ENCODE data around the gene RAD51B.

Gene RAD51B

GRCh38 chr14:68619790-68620574 lies 800.4 kb downstream of the RAD51B start:
- Histone ChIP-seq H3K4me3 (replicated peaks; ENCODE audit: insufficient read depth, low read length) (no peak overlapping the region), H3K27me3 (ENCODE audit: insufficient read depth, poor library complexity, severe bottlenecking) (no peaks in the 10 kb centered on the region), H3K27ac (replicated peaks) (no peak overlapping the region)
- DNase-seq (ENCODE audit: low read depth in 1 of 2, low spot score in 1 of 2): no peak
- no peak for TF ChIP-seq CTCF (IDR thresholded peaks at IDR 0.05; ENCODE audit: insufficient read depth, low read length)
- TF ChIP-seq GABPA (IDR thresholded peaks at IDR 0.05; ENCODE audit: low read depth): no peak
- no peak for TF ChIP-seq POLR2AphosphoS5 (IDR thresholded peaks at IDR 0.05; ENCODE audit: low read depth)
- no peak for TF ChIP-seq REST (IDR thresholded peaks at IDR 0.05; ENCODE audit: insufficient replicate concordance, low read depth)
- TF ChIP-seq SPI1 (IDR thresholded peaks at IDR 0.05; ENCODE audit: borderline replicate concordance, low read depth): no peak

GRCh38 chr14:68621400-68622365 lies 802.1 kb downstream of the RAD51B start:
- Histone ChIP-seq H3K4me3 (replicated peaks; ENCODE audit: insufficient read depth, low read length) (no peak overlapping the region), H3K27me3 (ENCODE audit: insufficient read depth, poor library complexity, severe bottlenecking) (no peaks in the 10 kb centered on the region), H3K27ac (replicated peaks) (no peak overlapping the region)
- DNase-seq (ENCODE audit: low read depth in 1 of 2, low spot score in 1 of 2): no peak
- TF ChIP-seq REST (IDR thresholded peaks at IDR 0.05; ENCODE audit: insufficient replicate concordance, low read depth): no peak
- TF ChIP-seq POLR2AphosphoS5 (IDR thresholded peaks at IDR 0.05; ENCODE audit: low read depth): no peak
- no peak for TF ChIP-seq SPI1 (IDR thresholded peaks at IDR 0.05; ENCODE audit: borderline replicate concordance, low read depth)
- TF ChIP-seq GABPA (IDR thresholded peaks at IDR 0.05; ENCODE audit: low read depth): no peak
- TF ChIP-seq CTCF (IDR thresholded peaks at IDR 0.05; ENCODE audit: insufficient read depth, low read length): no peak

GRCh38 chr14:68622856-68623255 lies 803.3 kb downstream of the RAD51B start:
- Histone ChIP-seq H3K27ac (replicated peaks) (no peak overlapping the region), H3K27me3 (ENCODE audit: insufficient read depth, poor library complexity, severe bottlenecking) (no peaks in the 10 kb centered on the region), H3K4me3 (replicated peaks; ENCODE audit: insufficient read depth, low read length) (no peak overlapping the region)
- TF ChIP-seq REST (IDR thresholded peaks at IDR 0.05; ENCODE audit: insufficient replicate concordance, low read depth): no peak
- no peak for TF ChIP-seq GABPA (IDR thresholded peaks at IDR 0.05; ENCODE audit: low read depth)
- no peak for TF ChIP-seq CTCF (IDR thresholded peaks at IDR 0.05; ENCODE audit: insufficient read depth, low read length)
- no peak for TF ChIP-seq POLR2AphosphoS5 (IDR thresholded peaks at IDR 0.05; ENCODE audit: low read depth)
- no peak for TF ChIP-seq SPI1 (IDR thresholded peaks at IDR 0.05; ENCODE audit: borderline replicate concordance, low read depth)
- DNase-seq (ENCODE audit: low read depth in 1 of 2, low spot score in 1 of 2): no peak

Data from HL-60 (cell line).